Uterus (tissue), 2 donors: ENCODE data around the gene TRIM45.

Source experiments
- CTCF ChIP-seq, 4 experiments: fragments of 200-600 bp in 2 of 4; fragments of 450-650 bp in 2 of 4; sonication (generic) in 2 of 4; IDR thresholded peaks; one replicate each; pipeline ENCODE4 v1.5.1; 2016 to 2019; ENCODE audit warnings: antibody characterized with exemption in 4 of 4, mild to moderate bottlenecking in 2 of 4, moderate library complexity in 1 of 4
- POLR2A ChIP-seq, 2 donors: fragments of 450-650 bp; IDR thresholded peaks; one replicate each; pipeline ENCODE4 v1.6.1; 2016; ENCODE audit warnings: antibody characterized with exemption in 2 of 2, mild to moderate bottlenecking in 1 of 2, moderate library complexity in 1 of 2

DNA sequence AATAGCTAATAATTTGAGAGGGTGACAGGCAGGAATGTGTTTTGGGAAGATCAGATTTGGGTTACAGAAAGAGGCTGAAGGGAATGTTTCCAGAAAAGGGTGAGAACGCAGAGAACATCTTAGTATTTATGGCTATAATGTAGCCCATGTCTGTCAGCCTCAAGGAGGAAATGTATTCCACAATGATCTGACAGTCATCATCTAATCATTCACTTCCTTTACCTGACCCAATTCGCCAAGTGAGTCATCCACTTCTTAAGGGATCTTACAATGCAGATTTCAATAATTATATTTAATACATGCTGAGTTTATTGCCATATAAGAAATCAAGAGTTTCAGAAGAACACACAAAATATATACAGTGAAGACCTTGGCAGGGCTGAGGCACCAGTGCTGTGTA lies 10.8 kb downstream of the TRIM45 start:
- no peak for TF ChIP-seq CTCF (IDR thresholded peaks at IDR 0.05)
- no peak for TF ChIP-seq POLR2A (IDR thresholded peaks at IDR 0.05)
